ENCODE data around the gene TMEM9.

TMEM9 gene

DNA sequence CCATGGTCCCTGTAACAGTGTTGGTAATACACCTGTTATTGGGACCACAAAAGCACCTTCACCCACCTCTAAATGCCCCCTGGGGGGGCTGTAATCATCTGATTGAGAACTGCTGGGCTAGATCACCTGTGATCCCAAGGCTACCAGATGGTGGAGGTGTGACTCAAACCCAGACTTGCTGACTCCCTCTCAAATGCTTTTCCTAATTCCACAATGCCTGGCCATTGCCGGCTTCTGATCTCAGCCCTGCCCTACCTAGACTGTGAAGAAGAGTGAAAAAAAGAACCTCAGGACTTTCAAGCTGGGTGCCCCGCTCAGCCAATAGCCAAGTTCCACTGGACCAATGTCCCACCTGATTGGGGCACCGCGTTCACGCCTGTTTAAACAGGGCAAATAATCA is 9.6 kb downstream of the TMEM9 start:
- no peak for DNase-seq

DNA sequence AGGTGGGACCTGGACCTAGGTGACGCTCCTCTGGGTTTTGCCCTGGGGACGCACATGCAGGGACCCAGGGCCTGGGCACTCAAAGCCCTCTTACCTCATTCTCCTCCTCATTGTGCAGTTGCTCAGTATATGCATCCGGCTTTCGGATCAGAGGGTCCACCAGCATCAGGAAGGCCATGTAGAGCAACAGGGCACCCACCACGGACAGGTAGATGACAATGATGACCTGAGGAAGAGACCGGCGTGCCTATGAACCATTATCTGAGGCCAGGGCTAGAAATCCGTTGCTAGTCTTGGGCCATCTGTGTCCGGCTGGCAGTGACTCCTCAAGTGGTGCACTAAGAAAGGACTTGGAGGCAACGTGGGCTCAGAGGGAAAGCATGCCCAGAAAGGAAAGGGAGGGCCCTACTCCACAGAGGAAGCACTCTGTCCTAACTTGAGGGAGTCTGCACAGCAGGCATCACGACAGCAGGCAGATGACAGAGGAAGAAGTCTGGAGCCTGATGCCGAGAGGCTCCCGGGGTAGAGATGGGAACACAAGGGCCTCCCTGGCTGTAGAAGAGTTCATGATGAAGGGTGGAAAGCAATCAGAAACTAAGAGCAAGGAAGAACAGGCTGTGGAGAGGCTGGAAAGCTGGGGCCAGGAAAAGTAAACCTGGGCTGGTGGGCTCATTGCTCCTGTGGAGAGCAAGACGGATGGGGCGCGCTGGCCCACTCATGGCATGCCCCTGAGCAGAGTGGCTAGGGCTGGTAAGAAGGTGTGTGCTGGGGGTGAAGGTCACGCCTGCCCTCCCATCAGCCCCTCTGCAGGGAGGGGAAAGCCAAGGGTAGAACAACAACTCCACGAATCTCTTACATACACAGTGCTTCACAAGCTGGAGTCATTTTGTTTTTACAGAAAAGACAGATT is 10.3 kb downstream of the TMEM9 start:
- DNase-seq, result no peak

DNA sequence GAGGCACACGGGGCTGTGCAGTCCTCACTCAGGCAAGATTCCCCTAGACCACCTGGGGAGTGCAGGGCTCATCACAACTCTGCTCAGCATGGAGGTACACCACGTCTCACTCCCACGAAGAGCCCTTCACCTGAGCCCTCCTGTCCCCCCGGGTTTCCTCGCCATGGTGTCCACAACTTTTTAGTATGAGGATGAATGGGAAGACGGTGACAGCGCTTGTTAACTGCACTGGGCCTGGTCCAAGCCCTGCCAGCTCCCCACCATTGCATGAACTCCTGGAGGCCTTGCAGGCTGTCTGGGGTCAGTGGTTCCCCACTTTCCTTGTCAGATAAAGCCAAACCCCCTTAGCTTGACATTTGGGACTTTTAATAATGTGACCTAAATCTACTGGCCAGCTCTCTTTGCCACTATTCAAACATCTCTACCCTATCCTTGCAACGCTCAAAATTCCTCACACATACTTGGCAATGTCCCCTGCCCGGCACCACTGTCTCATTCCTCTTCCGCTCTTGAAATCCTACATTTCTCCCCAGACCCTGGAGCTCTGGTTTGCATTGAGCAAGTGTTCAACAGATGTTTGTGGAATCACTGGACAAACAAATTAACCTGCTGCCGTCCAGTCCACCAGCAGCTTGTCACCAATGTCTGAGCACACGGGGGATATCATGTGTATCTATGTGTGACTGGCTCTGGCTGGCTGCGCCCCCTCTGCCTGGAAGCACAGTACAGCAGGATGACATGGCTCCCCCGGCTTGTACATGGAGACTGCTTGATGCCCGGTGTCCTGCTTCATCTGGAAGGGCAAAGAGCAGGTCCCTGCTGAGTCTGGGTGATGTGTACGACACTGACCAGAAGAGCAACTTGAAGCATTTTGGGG is 11.2 kb downstream of the TMEM9 start:
- DNase-seq, result no peak

DNA sequence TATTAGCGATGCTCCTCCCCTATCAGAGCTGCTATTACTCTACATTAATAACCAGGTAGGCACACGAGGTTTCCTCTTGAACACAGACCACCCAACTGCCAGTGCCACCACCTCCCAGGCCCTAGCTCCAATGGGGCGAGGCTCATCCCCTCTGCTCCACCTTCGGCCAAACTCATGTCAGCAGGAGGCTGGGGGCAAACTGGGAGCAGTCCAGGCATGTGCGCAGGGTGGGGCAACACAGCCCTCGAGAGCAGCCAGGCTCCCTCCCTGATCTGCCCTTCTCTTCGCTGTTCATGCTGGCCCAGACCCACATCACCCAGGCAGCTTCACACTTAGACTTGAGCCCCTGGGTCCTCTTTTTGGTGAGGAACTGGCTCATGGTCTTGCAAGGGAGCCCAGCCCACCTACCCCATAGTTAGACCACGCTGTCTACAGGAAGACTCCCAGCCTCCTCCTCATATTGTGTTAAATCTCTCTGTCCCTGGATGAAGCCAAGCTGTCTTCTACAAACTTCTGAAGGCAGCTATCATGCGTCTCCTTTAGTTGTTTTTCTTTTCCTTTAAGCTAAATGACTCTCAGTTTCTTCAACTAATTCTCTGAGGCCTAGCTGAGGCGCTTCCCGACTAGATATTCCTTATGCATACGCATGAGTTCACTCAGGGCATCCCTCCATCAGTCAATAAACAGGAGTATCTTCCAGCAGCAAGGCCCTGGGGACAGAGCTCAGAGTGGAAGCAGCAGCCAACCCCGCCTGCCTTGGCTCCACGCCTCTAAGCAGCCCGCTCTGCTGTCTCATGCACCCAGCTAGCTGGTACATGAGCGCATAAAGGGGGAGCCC is 12.0 kb downstream of the TMEM9 start:
- no peak for DNase-seq

DNA sequence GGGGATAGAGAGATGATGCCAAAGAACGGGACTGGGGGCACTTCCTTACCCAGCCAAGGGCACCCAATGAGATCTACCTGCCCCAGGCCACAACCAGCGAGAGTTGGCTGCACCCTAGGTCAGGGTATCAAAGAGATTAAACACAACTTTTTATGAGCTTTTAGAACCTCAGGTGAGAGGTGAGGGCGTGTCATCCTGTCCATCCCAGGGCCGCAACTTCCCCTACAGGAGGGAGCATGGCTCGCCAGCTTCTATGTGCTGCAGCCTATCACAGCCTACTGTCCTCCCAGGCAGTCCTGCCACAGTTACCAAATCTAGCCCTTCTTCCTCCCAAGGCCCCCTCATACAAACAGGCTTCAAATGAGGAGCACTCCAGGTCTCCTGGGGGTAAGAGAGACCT is 12.9 kb downstream of the TMEM9 start:
- DNase-seq, result no peak

DNA sequence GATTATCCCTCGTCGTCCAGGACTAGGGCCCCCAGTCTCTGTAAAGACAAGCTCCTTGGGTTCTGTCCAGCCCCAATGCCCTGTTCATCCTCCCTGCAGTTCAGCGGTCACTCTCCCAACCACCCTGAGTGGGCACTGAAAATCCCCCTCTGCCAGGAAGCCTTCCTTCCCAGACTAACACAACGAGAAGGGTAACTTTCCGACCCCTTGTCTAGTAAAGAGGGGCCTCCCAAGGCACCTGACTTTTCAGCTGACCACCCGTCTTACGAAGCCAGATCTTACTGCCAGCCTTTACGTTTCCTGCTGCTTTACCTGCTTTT is 13.4 kb downstream of the TMEM9 start:
- DNase-seq, result no peak

DNA sequence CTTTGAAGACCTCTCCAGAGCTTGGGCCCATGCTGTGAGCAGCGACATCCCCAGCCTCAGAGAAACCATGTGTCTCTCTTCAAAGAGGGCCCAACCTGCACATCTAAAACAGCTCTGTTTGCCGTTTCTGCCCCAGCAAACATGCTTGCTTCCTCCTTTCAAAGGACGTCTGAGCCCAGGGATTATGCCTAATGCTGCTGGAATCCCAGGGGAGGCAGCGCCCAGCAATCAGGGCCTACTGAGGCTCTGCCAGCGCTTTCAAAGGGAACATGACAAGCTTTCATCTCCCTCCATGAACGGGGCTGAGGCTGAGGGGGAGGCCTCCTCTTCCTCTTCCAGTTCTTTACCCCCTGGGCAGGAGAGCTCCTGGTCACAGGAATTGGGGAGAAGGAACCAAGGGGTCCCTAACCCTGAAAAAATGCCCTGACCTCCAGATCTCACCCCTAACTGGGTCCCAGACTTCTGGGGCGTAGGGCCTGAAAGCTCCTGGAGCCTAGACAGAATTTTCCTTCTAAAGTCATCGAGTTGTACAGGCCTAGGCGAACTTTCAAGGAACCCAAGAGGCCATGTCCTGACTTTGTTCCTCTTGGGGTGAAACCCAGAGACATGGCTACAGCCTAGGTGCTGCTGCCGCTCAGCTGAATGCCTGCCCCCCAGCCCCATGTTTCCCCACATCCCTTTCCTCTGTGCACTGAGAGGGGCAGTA is 13.9 kb downstream of the TMEM9 start:
- DNase-seq, result no peak

DNA sequence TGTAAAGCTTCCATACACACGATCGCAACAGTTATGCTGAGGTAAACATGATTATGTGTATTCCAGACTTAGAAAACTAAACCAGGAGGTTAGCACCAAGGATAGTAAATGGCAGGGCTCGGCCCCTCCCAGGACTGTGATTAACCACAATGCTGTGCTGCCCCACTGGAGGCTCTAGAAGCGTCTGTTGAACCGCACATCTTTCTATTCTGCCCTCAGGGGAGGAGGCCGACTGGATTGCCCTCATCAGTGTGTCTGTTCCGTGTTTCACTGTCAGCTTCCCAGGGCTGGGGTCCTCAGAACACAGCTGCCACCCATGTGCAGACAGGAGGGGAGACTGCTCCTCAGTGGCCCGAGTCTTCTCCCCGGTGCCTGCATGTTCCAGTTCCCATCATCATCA is 14.5 kb downstream of the TMEM9 start:
- no peak for DNase-seq

DNA sequence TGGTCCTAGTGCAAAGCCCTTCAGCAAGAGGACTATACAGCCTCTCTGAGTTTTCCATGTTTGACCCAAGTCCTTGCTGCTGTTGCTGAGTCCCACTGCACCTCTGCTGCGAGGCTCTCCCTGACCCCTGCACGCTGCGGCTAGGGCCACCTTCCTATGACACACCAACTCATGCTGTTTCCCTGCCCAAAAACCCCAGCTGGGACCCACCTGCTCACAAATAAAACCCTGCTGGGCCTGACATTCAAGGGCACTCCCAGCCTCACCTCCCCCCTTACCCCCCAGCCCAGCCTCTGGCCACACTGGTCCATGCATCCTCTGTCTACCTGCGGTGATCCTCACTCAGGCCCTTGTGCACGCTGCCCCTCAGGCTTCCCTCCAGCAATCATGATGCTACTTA is 15.0 kb downstream of the TMEM9 start:
- DNase-seq, result no peak

DNA sequence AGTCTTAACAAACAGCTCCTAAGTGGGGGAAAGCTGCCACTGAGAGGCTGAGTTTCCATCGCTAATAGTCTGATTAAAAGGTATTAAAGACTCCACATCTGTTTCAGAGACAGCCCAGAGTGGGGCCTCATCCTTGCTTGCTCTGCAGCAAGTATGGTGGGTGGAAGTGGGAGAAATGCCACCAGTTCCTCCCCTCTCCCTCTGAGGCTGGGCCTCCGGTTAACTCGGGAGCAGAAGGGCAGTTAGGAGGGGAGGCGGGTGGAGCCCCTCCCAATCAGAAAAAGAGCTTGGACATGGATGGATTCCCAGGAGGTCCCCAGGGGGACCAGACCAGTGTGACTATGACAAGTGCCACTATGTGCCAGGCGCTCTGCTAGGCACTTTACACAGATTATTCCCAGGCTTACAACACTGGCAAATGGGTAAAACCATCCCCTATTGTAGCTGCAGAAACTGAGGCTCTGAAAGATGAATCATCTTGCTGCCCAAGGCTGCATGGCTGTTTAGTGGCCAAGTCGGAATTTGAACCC is 15.9 kb downstream of the TMEM9 start:
- DNase-seq, result no peak

DNA sequence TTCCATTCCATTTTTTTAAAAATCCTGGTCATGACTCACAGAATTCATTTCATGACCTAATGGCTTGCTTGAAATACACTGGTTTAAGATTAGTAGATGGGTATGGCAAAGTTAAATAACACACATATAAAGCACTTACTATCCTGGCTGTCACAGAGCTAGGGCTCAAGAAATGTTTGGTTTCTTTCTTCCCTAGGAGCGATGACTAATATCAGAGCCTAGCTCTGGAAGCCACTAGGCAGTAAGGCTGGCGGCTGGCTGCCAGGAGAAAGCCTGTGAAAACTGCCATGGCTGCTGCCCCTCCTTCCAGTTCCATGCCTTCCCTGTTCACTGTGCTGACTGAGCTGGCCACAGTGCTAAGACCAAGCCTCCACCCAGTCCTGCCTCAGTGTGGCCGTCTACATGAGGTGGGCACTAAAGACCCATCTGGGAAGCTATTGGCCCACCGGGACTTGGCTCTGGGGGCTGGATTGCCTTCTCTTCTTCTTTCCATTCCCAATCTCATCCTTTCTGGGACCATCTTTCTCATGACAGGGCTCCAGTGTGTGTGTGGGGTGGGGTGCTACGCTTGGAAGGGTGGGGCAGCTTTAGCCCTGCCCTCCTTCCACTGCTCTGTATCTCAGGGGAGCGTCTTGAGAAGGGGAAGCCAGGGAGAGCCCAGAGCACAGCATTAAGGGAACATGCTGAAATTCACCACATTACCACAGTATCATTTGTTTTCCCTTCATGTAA is 16.5 kb downstream of the TMEM9 start:
- peak; percentile 81 for DNase-seq

DNA sequence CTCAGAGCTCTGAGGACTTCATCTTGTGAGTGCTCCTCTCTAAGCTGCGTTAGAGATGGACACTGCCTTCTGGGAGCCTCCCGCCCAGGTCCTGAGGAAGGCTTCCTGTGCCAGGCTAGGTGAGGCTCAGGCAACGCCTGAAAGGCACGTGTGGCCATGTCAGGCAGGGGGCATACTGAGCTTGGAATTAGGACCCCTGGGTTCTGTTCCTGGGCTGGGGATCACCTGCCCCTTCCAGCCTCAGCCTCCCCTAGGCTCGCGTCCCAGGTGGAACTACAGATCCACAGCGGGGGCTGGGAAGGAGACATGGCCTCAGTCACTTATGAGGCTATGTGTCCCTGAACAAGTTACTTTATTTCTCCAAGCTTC is 17.3 kb downstream of the TMEM9 start:
- DNase-seq, result no peak

DNA sequence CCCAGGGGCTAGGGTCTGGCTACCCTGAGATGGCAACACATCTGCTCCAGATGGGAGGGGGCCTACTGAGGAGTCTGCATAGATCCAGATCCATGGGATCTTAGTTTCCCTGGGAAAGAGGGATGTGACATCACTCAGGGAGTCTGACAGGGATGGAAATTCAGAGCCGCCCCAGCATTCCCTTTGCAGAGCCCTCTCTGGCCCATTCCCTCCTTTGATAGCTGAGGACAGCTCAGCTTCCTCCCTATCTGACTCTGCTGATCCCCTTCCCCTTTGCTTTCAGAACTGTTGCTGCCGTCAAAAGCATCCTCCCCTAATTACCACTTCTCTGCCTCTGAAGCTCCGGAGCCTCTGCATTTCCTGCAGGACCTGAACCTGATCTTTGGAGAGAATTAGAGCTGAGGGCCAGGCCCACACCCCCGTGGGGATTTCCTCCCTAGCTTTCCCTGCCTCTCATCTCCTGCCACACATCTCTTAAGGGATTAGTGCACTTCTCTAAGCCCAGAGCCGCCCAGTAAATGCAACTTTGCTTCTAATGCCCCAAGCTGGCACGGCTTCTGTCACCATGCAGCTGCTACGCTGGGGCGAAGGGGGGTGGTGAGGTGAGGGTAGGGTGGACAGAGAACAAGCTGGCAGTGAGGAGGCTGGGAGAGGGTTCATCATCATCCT is 17.8 kb downstream of the TMEM9 start:
- DNase-seq, result no peak

DNA sequence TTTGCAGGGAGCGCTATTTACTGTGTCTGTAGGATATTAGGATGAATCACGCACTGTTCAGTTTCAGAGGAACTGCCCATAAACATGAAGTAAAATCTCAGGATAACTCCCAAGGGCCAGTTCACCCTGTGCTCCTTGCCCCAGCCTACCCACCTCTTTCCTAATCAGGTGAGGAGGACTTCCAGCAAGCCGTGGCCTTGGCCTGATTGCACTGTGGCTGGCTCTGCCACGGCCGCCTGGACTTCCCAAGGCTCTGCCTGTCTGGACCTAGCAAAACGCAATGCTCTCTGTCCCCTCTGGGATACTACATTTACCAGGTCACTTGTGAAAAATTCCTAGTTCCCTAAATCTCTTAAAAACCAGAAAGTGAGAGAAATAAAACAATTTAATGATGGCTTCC is 19.9 kb downstream of the TMEM9 start:
- no peak for DNase-seq

DNA sequence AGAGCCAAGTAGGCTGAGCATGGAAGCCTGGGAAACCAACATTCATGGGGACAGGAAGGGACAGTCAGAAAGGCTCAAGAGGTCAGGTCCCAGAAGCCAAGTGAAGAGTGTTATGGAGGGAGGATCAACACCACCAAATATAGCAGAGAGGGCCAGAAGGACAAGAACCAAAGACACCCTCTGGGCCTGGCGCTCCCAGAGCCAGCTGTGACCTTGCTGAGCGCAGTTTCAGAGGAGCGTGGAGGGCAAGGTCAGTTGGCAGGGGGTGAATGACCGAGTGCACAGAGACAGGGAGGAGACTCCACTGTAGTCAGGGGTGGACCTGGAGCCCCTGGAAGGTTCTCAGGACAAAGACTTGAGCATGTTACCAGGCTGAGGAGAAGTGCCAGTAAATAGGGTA is 22.9 kb downstream of the TMEM9 start:
- DNase-seq, result no peak

DNA sequence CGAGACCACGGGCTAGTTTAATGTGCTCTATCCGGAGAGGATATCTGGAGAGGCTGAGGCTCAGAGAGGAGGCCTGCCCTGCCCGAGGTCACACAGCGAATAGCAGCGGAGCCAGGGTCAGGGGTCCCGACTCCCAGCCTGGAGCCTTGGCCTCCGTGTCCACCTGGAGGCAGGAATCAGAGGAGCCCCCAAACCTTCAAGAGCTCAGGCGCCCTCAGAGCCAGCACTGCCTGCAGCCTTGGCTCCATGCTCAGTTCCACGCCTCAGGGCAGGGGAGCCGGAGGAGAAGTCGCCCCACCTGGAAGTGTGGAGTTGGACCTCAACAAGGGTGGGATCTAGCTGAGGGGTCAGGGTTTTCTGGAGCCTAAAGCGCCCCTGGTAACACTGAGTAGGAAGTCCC is 25.3 kb downstream of the TMEM9 start:
- DNase-seq, result no peak

DNA sequence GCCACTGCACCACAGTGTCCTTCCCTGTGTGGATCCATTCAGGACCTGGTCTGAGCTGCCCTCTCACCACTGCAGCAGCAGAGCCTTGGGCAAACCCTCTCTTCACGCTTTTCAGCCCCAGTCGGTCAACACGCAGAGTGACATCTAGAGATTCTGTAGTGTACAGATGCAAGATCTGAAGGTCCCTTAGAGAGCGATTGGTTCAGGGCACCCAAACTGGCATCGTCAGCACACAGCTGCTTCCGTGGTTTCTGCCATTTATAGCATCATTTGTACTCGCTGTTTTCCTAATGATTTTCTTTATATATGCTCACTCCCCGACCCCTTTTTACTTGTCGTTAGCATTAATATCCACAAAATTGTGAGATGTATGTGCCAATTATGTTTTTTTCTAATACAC is 25.8 kb downstream of the TMEM9 start:
- DNase-seq, result no peak

DNA sequence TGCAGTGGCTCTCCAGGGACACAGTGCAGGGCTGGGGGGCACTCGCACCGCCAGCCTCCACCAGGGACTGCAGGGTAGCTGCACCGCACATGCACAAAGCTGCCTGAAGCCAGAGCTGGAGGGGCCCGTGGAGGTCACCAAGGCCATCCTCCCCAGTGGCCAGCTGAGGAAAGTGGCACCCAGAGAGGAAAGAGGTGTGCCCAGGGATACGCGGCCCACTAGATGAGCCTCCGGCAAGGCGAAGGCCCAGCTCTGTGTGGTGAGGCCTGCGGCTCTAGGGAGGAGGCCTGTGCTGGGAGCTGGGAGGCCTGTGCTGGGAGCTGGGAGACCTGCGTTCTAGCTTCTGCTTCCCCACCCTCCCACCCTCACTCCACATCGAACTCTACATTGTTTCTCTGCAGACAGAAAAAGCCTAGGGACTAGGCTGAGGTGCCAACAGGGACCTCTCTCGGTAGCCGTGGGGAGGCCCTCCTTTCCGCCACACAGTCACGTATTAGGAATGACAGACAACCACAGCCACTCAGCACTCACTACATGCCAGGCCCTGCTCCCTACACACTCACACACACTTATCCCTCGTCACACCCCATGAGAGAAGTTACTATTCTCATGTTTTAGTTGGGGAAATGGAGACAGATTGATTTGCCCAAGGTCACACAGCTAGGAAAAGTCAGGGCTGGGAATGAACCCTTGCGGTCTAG is 26.4 kb downstream of the TMEM9 start:
- no peak for DNase-seq

DNA sequence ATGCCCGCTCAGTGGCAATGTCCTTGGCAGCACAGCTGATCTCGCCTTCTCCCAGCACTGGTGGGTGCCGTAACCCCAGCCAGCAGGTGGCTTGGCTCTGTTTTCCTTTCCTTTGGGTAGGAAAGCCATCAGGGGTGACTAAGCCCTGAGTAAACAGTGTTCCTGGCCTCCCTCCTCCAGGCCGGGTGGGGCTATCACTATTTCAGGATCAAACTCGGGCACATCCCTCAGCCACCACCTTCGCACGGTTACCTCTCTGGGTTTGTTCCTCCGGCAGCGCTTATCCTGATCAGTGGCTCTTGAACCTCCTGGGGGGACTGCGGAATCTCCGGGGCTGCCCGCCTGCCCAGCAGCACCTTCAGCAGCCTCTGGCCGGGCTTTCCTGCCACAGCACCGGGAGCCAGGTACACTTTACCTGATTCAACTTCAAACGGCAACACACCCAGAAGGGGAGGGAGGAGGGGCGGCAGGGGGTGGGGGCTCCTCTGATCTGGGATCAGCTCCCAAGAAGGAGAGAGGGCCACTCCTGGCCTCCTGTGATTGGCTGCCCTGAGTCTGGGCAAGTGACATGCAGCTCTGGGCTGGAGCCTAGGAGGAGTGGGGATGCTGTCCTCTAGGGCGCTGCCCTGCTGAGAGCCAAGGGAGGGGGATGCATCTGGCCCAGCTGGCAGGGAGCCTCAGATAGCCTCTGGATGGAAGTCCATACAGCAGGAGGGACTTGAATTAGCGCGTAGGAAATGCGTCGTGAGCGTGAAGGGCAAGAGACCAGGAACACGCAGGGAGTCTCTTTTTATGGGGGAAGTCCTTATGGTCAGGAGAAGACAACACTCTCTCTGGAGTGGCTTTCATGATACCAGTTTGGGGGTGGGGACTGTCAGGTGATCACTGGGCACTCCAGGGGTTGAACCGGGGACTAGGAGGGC is 27.2 kb downstream of the TMEM9 start, which contains the start of gene ASCL5:
ASCL5 (minus strand) TSS at position 353 of the 923 bp plus-strand sequence. CDS start 11,812 bp downstream, outside the sequence.
- no peak for DNase-seq

Data from amniotic stem cell (primary cell).